Colonic mucosa (tissue), 4 donors: ENCODE results near the gene HCN4. TPM values are rescaled to one million over a fixed set of nuclear protein-coding genes. Genes with fewer than 3 reads are reported as not detected.

ENCODE experiments used
- DNase-seq: peaks from one replicate; pipeline ENCODE4 v3.0.0-alpha.2; 2020
- H3K27ac ChIP-seq: fragments of 200-600 bp; one replicate; pipeline ENCODE4 v1.8.0; 2021
- H3K27me3 ChIP-seq: fragments of 200-600 bp; one replicate; pipeline ENCODE4 v1.8.0; 2021
- H3K36me3 ChIP-seq: fragments of 200-600 bp; one replicate; pipeline ENCODE4 v1.8.0; 2021
- H3K4me1 ChIP-seq: fragments of 200-600 bp; one replicate; pipeline ENCODE4 v1.8.0; 2021; ENCODE audit warnings: mild to moderate bottlenecking
- H3K4me3 ChIP-seq: fragments of 200-600 bp; one replicate; pipeline ENCODE4 v1.8.0; 2021
- H3K9ac ChIP-seq, 2 donors: one replicate each; pipeline ENCODE4 v1.7.0; 2013; ENCODE audit warnings: control low read depth in 2 of 2, low read depth in 2 of 2, low read length in 2 of 2
- H3K9me3 ChIP-seq: fragments of 200-600 bp; one replicate; pipeline ENCODE4 v1.8.0; 2021
- intact Hi-C: fragments of 100-400 bp; cut with DNase I; formaldehyde crosslinking; loops from one replicate; pipeline ENCODE4 v1.14.1; 2022
- total RNA-seq, 2 donors: library from RNA; stranded (reverse); fragmentation: NEBNext Ultra II Directional in 1 of 2; extraction: Animal tissue kit (Norgen Biotek cat#: 25700) in 1 of 2; gene quantifications; one replicate each; pipeline ENCODE4 v1.2.1, GENCODE V29; 2021
- TF ChIP-seq, protein P1 (sequence below): fragments of 200-600 bp; IDR thresholded peaks from one replicate; pipeline ENCODE4 v1.8.0; 2022; ENCODE audit warnings: antibody characterized with exemption, mild to moderate bottlenecking
- donor health status: healthy.
- donor health status: DM: no; HTN: no; CAD: no.
- donor health status: DM: no; HTN: no; CAD: no.

Gene HCN4
- total RNA-seq, 2 donors from 2014 or later = 0.08 to 0.10 TPM

DNA sequence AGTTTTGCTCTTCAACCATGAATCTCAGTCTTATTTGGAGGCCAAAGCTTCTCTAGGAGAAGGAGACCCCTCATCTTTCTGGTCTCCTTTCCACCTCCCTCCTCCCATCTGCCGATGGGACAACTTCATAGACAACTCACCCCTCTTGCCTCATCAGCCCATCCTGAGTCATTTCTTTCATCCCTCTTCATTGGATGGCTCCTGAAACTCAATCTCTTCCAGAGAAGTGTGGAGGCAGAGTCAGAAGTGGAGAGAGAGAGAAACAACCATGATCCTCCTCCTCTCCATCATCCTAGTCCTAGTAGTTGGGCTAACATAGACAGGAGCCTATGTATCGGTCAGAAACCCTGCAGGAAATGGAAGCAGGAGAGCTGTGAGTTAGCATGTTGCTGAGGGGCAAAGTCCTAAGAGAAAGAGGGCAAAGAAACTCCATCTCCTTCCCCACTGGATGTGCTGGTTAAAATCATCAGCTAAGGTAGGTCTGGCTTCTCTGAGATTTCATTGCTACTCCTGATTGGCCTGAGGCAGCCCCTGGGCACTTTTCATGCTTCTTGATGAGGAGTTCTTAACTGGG is 21.3 kb upstream of the HCN4 start:
- DNase-seq = peak; percentile 26
- TF ChIP-seq, protein P1, sequence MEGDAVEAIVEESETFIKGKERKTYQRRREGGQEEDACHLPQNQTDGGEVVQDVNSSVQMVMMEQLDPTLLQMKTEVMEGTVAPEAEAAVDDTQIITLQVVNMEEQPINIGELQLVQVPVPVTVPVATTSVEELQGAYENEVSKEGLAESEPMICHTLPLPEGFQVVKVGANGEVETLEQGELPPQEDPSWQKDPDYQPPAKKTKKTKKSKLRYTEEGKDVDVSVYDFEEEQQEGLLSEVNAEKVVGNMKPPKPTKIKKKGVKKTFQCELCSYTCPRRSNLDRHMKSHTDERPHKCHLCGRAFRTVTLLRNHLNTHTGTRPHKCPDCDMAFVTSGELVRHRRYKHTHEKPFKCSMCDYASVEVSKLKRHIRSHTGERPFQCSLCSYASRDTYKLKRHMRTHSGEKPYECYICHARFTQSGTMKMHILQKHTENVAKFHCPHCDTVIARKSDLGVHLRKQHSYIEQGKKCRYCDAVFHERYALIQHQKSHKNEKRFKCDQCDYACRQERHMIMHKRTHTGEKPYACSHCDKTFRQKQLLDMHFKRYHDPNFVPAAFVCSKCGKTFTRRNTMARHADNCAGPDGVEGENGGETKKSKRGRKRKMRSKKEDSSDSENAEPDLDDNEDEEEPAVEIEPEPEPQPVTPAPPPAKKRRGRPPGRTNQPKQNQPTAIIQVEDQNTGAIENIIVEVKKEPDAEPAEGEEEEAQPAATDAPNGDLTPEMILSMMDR = no peak
- intact Hi-C loops = no loop called here
- Histone ChIP-seq H3K27me3 (no peaks in the 10 kb centered on the region), H3K36me3 (no peaks in the 10 kb centered on the region), H3K4me3 (no peak overlapping the region), H3K4me1 (no peaks in the 10 kb centered on the region), H3K27ac (no peak overlapping the region), H3K9me3 (no peaks in the 10 kb centered on the region), H3K9ac (no peak overlapping the region)

DNA sequence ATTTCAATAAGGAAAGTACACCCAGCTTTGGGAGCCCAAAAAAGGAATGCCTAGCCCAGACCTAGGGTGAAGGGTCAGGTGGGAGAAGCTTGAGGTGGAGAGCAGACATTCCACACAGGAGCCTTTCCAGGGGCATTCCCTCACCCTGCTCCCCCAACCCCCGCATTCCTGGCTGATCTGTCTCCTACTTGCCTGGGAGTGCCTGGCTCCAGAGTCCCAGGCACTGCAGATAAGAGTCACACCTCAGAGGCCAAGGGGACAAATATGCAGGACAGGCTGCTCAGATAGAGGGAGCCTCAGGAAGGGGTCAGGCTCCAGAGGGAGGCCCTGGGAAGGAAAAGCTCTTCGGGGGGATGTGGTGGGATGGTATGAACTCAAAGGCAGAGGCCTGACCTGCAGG is 20.8 kb upstream of the HCN4 start:
- no peak overlapping the region for H3K4me3 ChIP-seq

DNA sequence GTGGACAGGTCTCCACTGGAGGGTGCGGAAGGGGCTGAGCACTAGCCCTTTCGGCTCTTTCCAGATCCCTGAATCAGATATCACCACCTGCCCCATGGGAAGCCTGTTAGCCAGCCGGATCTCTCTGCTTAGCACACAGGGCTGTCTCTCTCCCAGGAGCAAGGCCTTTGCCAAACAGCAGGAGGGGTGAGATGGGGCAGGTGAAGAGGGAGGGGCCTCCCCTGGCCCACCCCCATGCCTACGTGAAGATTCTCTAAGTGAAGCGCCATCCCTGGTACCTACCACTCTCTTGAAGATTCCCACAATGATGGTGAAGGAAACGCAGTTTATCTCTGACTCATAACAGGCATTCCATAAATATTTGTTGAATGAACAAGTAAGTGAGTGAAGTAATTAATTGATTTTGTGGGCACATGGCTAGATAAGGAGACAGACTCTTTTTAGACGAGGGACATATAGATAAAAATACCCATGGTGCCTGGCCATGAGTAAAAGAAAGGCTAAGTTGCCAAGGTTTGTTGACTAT is 19.6 kb upstream of the HCN4 start:
- Histone ChIP-seq H3K9me3 (no peaks in the 10 kb centered on the region), H3K36me3 (no peaks in the 10 kb centered on the region), H3K27ac (no peak overlapping the region), H3K4me3 (no peak overlapping the region), H3K27me3 (no peaks in the 10 kb centered on the region), H3K4me1 (no peaks in the 10 kb centered on the region), H3K9ac (no peak overlapping the region)
- TF ChIP-seq, protein P1 = no peak
- DNase-seq = no peak
- intact Hi-C loops = no loop called here

More for the DNA sequence above, 20.8 kb upstream of the HCN4 start:
- intact Hi-C loops = no loop called here
- H3K9ac ChIP-seq = no peak overlapping the region
- no peak for DNase-seq
- TF ChIP-seq, protein P1 = no peak
- H3K36me3 ChIP-seq = no peaks in the 10 kb centered on the region
- H3K4me1 ChIP-seq = no peaks in the 10 kb centered on the region
- no peak overlapping the region for H3K27ac ChIP-seq
- H3K9me3 ChIP-seq = no peaks in the 10 kb centered on the region
- no peaks in the 10 kb centered on the region for H3K27me3 ChIP-seq

DNA sequence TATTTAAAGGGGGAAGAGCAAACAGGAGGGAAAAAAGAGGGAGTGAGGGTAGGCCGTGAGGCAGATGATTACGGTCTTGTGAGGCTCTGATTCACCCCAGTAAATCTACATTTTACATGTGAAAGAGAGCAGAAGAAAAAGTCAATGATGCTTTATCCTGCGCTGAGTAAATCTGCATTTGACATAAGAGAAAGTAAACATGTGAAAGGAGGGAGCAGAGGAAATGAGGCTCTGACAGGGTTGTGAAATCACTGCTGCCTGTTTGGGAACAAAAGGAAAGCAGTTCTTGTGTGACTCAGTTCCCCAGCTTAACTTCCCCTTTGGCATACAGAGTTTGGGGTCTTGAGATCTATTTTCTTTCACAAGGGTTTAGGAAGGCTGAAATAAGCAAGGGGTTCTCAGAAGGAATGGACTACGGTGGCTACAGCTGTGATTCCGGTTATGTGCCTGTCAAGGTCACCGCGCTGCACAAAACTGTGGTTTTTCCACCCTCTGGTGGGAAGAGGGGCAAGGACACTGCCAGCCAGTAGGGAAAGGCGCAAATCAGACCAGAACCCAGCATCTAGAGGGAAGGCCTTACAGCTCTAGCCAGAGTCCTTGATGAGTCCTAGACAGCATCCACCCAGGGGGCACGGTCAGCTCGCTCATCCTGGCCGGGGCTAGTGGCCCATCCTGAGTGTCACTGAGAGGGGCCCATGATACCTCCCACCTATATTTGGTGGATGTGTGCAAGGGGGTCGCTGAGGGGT is 18.9 kb upstream of the HCN4 start:
- intact Hi-C loops = no loop called here

DNA sequence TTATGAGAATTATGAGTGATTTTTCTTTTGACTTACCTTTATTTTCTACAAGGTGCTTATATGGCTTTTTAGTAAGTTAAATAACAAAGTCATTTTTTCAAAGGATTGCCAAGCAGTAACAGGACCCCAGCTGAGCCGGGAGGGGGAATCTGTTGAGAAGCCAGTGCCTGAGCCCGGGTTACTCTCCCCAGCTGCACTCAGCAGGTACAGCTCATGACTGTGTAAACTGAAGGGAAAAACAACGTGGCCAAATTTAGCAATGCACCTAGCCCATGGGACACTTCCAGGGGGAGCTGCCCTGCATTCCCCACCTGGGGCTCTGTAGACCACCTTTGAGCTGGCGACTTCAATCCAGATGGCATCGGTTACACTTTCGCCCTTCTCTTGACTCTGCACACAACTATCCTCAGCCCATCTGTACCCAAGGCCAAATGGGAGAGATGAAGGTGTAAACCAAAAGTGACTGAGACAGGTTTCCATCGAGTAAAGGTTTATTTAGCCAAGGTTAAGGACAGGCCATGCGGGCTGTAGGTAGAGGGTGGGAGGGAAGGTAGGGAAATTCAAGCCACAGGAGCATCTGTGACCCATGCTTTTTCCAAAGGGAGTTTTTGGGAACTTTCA is 18.2 kb upstream of the HCN4 start:
- Histone ChIP-seq H3K9me3 (no peaks in the 10 kb centered on the region), H3K27me3 (no peaks in the 10 kb centered on the region), H3K36me3 (no peaks in the 10 kb centered on the region), H3K4me3 (no peak overlapping the region), H3K27ac (no peak overlapping the region), H3K9ac (no peak overlapping the region), H3K4me1 (no peaks in the 10 kb centered on the region)
- TF ChIP-seq, protein P1 = no peak
- no peak for DNase-seq
- intact Hi-C loops = no loop called here

More for the DNA sequence above, 18.9 kb upstream of the HCN4 start:
- H3K27ac ChIP-seq = no peak overlapping the region
- TF ChIP-seq, protein P1 = no peak
- H3K27me3 ChIP-seq = no peaks in the 10 kb centered on the region
- H3K9ac ChIP-seq = no peak overlapping the region
- H3K9me3 ChIP-seq = no peaks in the 10 kb centered on the region
- DNase-seq = no peak
- H3K36me3 ChIP-seq = no peaks in the 10 kb centered on the region
- no peak overlapping the region for H3K4me3 ChIP-seq
- no peaks in the 10 kb centered on the region for H3K4me1 ChIP-seq
